GM10248 (cell line): ENCODE measurements around the gene RPAP2.

Experiments used
- CTCF ChIA-PET: fragments of 300-600 bp; sonication (Branson Sonifier 250); formaldehyde crosslinking; extraction: SDS; loops from one replicate; lab custom pipeline; 2021; ENCODE audit warnings: antibody characterized with exemption; lab: Yijun Ruan, JAX
- POLR2A ChIA-PET: fragments of 350-650 bp; sonication (Branson Sonifier 250); formaldehyde crosslinking; extraction: SDS; loops from one replicate; lab custom pipeline; 2020; ENCODE audit warnings: antibody characterized with exemption; lab: Yijun Ruan, JAX
- DNase-seq: peaks from one replicate; pipeline ENCODE4 v3.0.0; 2012; ENCODE audit errors: extremely low spot score
- TF ChIP-seq, protein P1 (sequence below): IDR thresholded peaks from 2 replicates; pipeline ENCODE4 v1.5.1; 2012; ENCODE audit warnings: mild to moderate bottlenecking, low read depth; ENCODE audit errors: extremely low read depth, missing control alignments, control extremely low read depth

The RPAP2 gene

DNA sequence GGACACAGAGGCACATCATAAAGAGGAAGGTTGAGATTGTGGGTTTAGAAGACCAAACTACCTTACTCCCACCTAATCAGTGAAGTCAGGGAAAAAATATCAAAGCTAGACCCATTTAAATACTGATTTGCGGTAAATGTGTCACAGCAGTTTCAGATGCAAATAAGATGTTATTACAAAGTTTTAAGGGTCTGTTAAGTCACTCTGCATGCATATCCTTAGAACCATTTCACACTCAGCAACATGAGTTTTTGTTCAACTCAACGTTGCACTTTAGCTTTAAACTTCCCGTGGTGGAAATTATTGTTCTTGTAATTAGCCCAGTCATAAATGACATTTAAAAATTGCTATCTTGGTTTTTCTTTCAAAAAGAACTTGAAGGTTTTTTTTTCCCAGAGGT lies 34.8 kb downstream of the RPAP2 start:
- DNase-seq = no peak
- ChIA-PET CTCF (interaction anchor here (1.0 kb wide), 1 partner anchor 14 kb away, joined by 3 read pairs; no protein-coding TSS in a partner anchor), POLR2A (no interaction called here)
- TF ChIP-seq, protein P1, sequence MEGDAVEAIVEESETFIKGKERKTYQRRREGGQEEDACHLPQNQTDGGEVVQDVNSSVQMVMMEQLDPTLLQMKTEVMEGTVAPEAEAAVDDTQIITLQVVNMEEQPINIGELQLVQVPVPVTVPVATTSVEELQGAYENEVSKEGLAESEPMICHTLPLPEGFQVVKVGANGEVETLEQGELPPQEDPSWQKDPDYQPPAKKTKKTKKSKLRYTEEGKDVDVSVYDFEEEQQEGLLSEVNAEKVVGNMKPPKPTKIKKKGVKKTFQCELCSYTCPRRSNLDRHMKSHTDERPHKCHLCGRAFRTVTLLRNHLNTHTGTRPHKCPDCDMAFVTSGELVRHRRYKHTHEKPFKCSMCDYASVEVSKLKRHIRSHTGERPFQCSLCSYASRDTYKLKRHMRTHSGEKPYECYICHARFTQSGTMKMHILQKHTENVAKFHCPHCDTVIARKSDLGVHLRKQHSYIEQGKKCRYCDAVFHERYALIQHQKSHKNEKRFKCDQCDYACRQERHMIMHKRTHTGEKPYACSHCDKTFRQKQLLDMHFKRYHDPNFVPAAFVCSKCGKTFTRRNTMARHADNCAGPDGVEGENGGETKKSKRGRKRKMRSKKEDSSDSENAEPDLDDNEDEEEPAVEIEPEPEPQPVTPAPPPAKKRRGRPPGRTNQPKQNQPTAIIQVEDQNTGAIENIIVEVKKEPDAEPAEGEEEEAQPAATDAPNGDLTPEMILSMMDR = no peak

DNA sequence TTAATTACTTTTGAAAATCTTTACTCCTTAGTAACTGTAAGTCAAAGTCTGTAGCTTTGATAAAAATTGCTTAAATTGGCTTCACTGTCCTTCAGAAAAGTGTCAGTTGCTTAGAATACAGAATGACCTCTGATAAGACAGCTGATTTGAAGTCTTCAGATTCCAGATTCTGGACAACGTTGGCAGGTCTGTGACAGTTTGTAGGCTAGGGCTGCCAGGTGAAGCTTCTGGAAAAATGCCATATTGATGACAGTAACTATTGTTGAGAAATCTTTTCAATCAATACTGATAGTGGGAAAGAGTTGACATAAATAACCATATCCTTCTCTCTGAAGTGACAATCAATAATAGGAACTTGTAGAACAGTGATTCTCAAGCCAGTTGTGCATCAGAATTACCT lies 41.3 kb downstream of the RPAP2 start:
- POLR2A ChIA-PET = no interaction called here

DNA sequence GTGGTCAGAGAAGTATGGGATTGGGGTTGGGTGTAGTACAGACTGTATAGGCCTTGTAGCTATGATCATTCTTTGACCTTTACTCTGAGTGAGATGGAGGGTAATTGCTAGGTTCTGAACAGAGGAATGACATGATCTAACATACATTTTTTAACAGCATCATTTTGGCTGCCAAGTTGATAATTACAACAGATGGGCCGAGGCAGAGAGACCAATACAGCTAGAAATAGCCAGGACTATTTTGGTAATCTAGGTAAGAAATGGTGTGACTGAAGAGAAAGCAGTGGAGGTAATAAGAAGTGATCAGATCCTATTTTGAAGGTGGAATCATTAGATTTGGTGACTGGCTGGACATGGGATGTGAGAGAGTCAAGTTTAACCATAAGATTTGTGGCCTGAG lies 43.5 kb downstream of the RPAP2 start:
- ChIA-PET CTCF (interaction anchor here (1.4 to 2.1 kb wide), 2 partner anchors 12 to 14 kb away, joined by 4 to 5 read pairs; no protein-coding TSS in a partner anchor), POLR2A (no interaction called here)
- TF ChIP-seq, protein P1 = no peak
- no peak for DNase-seq

More for the DNA sequence above, 41.3 kb downstream of the RPAP2 start:
- DNase-seq = no peak
- TF ChIP-seq, protein P1 = no peak
- CTCF ChIA-PET = interaction anchor here (1.3 kb wide), 1 partner anchor 12 kb away, joined by 5 read pairs; no protein-coding TSS in a partner anchor

DNA sequence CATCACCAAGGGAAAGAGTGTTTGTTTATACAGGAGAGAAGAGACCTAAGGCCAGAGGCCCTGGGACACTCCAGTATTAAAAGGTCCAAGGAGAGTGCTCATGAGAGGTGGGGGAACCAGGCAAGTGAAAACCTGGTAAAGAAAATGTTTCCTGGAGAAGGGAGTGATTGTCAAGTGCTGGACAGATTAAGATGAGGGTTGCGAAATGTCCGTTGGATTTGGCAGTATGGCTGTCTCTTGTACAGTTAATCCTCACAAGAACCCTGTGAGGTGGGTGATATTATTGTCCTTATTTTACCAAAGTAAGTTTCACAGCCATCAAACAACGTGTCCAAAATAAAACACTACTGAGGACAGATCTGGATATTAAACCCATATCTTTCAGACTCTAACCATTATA lies 44.2 kb downstream of the RPAP2 start:
- DNase-seq = no peak
- CTCF ChIA-PET = interaction anchor here (1.4 to 2.1 kb wide), 2 partner anchors 11 to 15 kb away, joined by 4 to 5 read pairs; no protein-coding TSS in a partner anchor
- POLR2A ChIA-PET = no interaction called here
- TF ChIP-seq, protein P1 = no peak

DNA sequence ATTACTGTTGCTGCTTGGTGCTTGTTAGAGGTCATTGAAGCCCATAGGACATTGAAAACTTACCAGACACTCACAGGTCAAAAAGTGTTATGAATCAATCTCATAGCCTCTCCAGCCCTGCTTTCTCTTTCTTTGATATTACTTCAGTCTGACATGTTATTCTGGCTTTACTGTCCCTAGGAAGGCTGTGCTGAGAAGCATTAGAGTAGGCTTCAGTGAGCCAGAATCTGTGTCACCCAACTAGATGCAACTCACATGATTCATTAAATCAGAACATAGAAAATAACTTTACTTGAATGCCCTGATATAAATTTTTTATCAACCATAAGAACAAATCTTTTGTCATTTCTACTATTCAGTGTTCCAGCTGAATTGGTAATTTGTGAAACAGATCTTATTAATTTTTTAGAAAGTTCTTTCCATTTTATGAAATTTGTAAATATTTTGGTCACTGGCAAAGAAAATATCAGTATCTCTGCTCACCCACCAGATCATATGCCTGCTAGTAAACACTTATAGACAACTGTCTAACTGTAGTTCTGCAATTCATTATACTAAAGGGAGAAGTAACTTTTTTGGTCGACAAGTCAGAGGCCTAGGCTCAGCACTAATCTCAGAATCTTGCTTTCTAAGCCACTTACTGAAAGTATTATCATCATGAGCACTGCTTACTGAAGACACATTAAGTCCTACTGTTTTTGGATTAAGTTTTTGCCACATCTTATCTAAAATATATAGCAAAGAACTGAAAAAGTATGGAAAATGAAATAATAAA lies 48.2 kb downstream of the RPAP2 start:
- ChIA-PET CTCF (no interaction called here), POLR2A (no interaction called here)
- TF ChIP-seq, protein P1 = no peak
- no peak for DNase-seq

DNA sequence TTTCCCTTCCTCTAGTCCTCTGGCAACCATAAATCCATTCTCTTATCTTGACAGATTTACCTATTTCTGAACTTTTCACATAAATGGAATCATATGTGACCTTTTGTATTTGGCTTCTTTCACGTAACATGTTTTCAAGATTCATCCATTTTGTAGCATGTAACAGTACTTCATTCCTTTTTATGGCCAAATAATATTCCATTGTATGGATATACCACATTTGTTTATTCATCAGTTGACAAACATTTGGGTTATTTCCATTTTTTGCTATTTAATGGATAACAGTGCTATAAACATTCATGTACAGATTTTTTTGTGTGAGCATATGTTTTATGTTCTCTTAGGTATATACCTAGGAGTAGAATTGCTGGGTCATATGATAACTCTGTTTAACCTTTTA lies 54.0 kb downstream of the RPAP2 start:
- CTCF ChIA-PET = no interaction called here
- no peak for DNase-seq
- POLR2A ChIA-PET = no interaction called here
- TF ChIP-seq, protein P1 = no peak
